Measurements from ENCODE around the gene SFPQ.

GRCh38 chr1:35178295-35178695 is 14.7 kb downstream of the SFPQ start:
- TF ChIP-seq MYC (IDR thresholded peaks at IDR 0.05; ENCODE audit: low read depth, low read length) = no peak
- TF ChIP-seq POLR2A (IDR thresholded peaks at IDR 0.05; ENCODE audit: extremely low read depth, insufficient read length) = no peak
- no peak for TF ChIP-seq CTCF (IDR thresholded peaks at IDR 0.05; ENCODE audit: low read depth, low read length)
- no peak for TF ChIP-seq MAX (IDR thresholded peaks at IDR 0.05; ENCODE audit: low read depth, low read length)

Data from NB4 (cell line).